Measurements from ENCODE around the gene PRKCB. TPM values are rescaled to one million over a fixed set of nuclear protein-coding genes. Genes with fewer than 3 reads are reported as not detected.

PRKCB gene
- total RNA-seq, 1 donor from 2014 or later, result 12.7 TPM

DNA sequence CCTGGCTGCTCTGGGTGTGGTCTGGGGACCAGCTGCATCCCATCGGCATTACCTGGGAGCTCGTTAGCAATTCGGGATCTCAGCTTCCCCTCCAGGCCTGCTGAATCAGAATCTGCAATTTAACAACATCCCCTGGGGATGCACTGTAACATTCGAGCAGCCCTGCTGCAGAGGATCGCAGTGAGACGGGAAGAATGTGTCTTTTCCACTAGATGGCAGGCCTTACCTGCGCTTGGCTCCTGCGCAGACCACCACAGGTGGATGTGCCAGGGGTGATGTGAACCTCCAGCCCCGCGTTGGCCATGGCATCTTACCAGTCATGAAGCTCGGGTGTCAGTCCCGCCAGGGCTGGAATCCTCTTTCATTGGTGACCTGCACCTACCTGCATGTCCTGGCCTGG lies 209.9 kb downstream of the PRKCB start:
- intact Hi-C loops (cut with DNase I), result loop anchor here (10.0 kb wide), 2 partner anchors 209 to 459 kb away; partner anchors contain the start of gene CACNG3
- no peak for DNase-seq (ENCODE audit: low spot score)
- ATAC-seq, result no peak

DNA sequence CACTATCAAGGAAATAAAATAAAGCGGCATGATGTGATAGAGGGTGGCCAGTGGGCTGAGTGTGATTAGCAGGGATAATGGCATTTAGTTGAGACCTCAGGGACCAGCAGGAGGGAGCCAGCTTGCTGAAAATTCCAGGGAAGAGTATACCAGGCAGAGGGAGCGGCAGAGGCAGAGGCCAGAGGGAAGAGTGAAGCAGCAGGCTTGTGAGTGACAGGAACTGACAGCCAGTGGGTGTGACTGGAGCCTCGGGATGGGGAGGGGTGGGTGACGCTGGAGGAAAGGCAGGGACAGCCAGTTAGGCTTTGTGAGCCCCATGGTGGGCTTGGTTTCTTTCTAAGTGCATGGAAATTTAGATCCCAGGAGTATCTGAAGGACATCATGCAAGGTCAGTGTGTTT lies 210.7 kb downstream of the PRKCB start:
- DNase-seq (ENCODE audit: low spot score), result no peak
- no peak for ATAC-seq
- intact Hi-C loops (cut with DNase I), result loop anchor here (10.0 kb wide), 2 partner anchors 208 to 458 kb away; partner anchors contain the start of gene CACNG3

DNA sequence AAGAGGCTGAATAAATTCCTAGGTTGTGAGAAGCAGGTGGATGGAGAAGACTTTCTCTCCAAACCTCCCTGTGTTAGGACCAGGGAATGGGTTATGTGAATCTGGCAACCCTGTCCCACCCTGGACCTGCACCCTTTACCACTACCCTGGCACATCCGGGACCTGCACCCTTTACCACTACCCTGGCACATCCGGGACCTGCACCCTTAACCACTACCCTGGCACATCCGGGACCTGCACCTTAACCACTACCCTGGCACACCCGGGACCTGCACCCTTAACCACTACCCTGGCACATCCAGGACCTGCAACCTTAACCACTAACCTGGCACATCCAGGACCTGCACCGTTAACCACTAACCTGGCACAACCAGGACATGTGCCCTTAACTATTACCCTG lies 213.3 kb downstream of the PRKCB start:
- intact Hi-C loops (cut with DNase I), result loop anchor here (10.0 kb wide), 2 partner anchors 206 to 456 kb away; partner anchors contain the start of gene CACNG3
- ATAC-seq (no peak), DNase-seq (ENCODE audit: low spot score) (no peak)

DNA sequence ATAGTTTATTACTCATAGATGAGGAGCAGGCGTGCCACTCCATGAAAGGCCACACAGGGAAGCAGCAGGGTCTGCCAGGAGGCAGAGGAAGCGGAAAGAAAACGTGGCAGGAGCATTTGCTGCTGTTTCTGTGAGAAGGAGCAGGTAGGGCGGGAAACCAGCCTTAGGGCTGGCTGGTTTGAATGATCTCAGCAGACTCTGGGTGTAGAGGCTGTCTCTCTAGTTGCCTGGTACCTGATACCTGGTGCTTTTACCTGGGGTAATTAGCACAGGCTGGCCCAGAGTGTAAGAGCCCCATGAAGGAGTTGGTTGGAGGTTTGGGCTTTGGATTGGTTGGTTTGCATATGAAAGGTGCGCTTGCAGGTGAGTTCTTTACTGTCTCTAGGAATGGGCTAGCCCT lies 215.3 kb downstream of the PRKCB start:
- no peak for DNase-seq (ENCODE audit: low spot score)
- intact Hi-C loops (cut with DNase I), result no loop called here
- ATAC-seq, result no peak

DNA sequence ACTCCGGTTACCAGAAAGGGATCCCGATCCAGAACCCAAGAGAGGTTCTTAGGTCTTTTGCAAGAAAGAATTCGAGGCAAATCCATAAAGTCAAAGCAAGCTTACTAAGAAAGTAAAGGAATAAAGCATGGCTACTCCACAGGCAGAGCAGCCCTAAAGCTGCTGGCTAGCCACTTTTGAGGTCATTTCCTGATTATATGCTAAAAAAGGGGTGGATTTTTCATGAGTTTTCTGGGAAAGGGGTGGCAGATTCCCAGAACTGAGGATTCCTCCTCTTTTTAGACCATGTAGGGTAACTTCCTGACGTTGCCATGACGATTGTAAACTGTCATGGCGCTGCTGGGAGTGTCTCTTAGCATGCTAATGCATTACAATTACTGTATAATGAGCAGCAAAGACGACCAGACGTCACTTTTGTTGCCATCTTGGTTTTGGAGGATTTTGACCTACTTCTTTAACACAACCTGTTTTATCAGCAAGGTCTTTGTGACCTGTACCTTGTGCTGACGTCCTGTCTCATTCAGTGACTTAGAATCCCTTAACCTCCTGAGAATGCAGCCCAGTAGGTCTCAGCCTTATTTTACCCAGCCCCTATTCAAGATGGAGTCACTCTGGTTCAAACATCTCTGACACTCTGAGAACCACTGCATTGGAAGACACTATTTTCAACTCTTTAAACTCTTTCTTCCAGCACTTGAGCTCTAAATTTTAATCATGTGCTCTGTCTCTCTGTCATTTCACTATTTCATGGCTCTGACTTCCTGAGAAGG lies 216.7 kb downstream of the PRKCB start:
- intact Hi-C loops (cut with DNase I), result no loop called here
- no peak for ATAC-seq
- no peak for DNase-seq (ENCODE audit: low spot score)

DNA sequence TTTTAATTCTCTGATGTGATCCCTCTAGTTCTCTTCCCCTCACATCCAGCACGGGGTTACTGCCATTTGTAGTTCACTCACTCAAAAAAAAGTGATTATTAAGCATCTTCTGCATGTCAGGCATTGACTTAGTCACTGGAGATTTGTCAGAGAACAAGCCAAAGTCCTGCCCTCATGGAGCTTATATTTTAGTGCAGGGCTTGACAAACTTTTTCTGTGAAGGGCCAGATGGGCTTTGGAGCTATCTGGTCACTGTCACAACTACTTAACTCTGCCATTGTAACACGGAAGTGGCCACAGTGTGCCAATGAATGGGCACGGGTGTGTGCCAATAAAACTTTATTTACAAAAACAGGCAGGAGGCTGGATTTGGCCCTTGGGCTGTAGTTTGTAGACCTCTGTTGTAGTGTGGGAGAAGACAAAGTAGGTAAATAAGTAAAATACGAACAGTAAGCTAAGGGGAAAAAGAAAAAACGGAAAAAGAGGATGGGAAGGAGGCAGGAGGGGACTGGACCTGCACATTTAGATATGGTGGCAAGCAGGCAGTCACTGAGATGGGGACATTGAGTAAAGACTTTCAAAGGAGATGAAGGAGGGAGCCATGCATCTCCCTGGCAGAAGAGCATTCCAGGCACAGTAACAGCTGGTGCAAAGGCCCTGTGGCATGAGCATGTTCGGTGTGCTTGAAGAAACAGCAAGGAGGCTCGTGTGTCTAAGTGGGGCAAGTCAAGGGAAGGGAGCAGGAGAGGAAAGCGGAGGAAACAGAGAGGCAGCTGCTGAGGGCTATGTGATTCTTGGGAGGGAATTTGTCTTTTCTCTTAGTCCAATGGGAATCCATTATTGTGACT lies 217.5 kb downstream of the PRKCB start:
- ATAC-seq (no peak), DNase-seq (ENCODE audit: low spot score) (no peak)
- intact Hi-C loops (cut with DNase I), result no loop called here

DNA sequence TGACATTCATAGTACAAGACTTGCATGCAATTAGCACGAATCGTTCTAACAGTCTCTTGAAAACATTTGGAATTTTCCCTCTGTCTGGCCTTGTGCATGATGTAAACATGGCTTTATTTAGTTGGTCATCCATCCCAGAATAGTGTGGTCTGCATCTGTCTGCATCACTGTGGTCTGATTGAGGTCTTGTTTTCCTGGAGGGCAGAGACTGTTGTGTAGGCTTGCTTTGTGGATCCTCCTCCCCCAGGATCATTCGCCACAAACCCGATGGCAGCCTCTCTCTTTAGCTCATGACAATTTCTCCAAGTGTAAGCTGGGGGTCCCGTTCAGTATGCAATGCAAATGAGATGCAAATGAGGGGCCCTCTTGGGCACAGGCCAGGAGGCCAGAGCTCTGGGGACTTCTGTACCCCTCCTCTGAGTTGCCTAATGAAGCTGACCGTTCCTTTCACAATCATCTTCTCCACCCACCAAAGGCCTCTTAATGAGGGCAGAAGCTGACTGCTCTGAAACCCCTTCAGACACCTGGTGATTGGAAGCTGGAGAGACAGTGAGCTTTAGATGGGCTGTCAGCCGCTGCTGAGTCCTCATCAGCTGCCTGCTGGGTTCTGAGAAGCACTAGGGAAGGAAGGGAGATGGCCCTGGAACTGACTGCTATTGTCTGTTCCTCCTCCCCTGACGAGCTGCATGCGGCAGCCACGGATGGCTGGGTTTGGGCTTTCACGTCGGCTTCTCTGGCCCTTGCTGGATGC lies 219.1 kb downstream of the PRKCB start:
- intact Hi-C loops (cut with DNase I), result no loop called here

DNA sequence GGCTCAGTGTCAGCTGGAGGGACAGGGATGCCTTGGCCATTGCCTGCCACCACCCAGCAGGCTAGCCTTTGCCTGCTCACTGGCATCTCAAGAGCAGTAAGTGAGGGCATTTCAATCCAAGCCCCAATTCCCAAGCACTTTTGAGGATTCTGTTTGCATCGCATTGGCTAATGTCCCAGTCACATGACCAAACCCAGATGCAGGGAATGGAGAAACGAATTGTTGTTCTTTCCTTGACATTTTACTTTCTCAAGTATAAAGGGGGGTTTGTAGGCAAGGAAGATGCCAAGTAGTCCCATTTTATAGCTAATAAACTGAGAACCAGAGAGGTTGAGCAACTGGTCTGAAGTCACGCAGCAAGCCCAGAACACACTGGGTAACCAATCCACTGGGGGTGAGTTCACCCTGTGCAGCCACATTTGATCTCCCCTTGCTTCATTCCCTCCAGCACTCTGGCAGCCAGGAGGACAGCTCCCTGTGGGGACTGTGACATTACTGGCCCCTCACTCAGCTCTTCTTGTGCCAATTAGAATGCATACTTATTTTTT lies 226.6 kb downstream of the PRKCB start:
- ATAC-seq, result no peak
- DNase-seq (ENCODE audit: low spot score), result no peak
- intact Hi-C loops (cut with DNase I), result no loop called here

More for the DNA sequence above, 219.1 kb downstream of the PRKCB start:
- DNase-seq (ENCODE audit: low spot score) (no peak), ATAC-seq (no peak)

DNA sequence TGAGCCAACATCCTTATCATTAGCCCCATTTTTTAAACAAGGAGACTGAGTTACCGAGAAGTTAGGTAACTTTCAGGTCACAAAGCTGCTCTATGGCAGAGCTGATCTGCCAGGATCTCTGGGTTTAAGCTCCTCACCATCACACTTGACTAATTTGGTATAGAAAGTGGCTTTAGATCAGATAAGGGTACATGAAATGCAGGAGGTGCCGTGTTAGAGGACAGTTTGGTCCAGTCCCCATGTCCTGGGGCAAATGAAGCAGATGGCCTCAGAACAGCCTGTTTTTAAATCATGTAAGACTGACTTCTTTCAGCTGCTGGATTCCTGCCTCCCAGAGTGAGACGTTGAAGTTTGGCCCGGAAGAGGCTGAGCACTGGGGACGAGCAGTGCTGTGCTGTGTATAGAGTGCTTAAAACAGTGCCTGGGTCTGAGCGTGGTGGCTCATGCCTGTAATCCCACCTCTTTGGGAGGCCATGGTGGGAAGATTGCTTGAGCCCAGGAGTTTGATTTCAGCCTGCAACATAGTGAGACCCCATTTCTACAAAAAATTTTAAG lies 233.3 kb downstream of the PRKCB start:
- no peak for DNase-seq (ENCODE audit: low spot score)
- intact Hi-C loops (cut with DNase I), result no loop called here
- no peak for ATAC-seq

DNA sequence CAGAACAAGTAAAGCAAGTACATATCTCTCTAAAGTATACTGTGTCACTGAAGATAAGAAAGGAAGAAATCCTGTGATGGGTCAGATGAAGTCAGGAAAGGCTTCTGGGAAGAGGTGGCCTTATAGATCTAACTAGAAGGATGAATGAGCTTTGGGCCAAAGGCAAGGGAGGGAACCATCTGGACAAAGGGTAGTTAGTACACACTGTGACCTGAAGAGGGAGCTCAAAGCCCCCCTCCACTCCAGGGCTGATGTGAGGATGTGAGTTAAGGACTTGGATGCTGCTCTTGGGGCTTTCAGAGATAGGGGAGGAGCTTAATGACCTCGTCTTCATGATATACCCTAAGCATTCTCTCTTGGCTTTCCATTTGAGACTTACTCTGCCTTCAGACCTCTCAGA lies 235.1 kb downstream of the PRKCB start:
- DNase-seq (ENCODE audit: low spot score) (no peak), ATAC-seq (no peak)
- intact Hi-C loops (cut with DNase I), result no loop called here

DNA sequence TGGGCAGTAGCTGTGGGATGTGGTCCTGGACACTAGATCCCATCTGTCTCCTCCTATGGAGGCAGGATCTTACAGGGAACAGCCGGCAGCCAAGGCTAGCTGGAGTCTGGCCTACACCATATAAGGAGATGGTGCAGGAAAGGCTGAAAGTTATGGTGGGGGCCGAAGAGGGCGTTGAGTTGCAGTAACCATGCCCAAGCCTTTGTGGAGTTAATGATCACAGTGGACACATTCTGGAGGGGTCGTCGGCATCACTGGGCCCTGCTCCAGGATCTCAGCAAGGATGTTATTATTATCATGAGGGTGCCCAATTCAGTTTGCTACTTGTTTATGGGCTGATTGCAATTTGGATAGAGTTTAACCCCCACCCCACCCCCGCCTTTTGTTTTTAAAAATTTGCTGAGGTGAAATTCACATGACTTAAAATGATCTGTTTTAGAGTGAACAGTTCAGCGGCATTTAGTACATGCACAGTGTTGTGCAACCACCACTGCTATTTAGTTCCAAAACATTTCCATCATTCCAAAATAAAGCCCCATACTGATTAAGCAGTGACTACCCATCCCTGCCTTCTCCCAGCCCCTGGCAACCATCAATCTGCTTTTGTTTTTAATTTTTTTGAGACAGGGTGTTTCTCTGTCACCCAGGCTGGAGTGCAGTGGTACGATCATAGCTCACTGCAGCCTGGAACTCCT lies 236.0 kb downstream of the PRKCB start:
- ATAC-seq, result no peak
- intact Hi-C loops (cut with DNase I), result no loop called here
- no peak for DNase-seq (ENCODE audit: low spot score)

DNA sequence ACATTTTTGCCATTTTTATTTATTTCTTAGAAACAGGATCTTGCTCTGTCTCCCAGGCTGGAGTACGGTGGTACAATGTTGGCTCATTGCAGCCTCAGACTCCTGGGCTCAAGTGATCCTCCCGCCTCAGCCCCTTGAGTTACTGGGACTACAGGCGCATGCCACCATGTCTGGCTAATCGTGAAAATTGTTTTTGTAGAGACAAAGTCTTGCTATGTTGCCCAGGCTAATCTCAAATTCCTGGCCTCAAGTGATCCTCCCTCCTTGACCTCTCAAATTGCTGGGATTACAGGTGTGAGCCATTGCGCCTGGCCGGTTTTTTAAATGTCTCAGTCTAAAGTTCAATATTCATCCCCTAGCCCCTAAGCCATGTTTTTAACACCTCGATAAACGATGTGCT lies 237.5 kb downstream of the PRKCB start:
- ATAC-seq, result no peak

DNA sequence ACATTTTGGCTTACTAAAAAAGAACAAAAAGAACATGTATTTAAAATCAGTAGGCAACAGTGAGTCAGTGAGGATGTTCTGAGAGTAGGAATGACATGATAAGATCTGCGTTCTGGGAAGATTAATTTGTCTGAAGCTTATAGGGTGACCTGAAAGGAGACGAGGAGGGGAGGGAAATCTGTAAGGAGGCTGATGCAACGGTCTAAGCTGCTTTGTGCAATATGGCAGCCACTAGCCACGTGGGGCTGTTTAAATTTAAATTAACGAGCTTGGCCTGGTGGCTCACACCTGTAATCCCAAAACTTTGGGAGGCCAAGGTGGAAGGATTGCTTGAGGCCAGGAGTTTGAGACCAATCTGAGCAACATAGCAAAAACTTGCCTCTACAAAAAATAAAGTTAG lies 238.8 kb downstream of the PRKCB start:
- no peak for DNase-seq (ENCODE audit: low spot score)
- intact Hi-C loops (cut with DNase I), result no loop called here
- ATAC-seq, result no peak

More for the DNA sequence above, 237.5 kb downstream of the PRKCB start:
- DNase-seq (ENCODE audit: low spot score), result no peak
- intact Hi-C loops (cut with DNase I), result no loop called here

DNA sequence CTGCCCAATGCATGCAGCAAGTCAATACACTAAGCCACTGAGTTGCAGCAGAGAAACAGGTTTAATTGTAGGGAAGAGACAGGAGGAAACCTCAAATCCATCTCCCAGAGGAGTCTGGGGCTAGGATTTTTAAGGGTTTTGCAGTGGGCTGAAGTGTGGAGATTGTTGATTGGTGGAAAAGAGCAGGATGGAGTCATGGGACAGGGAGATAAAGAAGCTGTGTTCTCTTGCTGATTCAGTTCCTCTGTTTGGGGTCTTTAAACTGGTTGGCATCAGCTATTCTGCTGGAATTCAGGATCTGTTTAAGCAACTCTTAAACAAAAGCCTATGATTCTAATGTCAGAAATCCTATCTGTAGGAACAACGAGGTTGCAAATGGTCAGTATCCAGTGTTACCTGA lies 239.5 kb downstream of the PRKCB start:
- intact Hi-C loops (cut with DNase I), result no loop called here
- ATAC-seq (no peak), DNase-seq (ENCODE audit: low spot score) (no peak)

DNA sequence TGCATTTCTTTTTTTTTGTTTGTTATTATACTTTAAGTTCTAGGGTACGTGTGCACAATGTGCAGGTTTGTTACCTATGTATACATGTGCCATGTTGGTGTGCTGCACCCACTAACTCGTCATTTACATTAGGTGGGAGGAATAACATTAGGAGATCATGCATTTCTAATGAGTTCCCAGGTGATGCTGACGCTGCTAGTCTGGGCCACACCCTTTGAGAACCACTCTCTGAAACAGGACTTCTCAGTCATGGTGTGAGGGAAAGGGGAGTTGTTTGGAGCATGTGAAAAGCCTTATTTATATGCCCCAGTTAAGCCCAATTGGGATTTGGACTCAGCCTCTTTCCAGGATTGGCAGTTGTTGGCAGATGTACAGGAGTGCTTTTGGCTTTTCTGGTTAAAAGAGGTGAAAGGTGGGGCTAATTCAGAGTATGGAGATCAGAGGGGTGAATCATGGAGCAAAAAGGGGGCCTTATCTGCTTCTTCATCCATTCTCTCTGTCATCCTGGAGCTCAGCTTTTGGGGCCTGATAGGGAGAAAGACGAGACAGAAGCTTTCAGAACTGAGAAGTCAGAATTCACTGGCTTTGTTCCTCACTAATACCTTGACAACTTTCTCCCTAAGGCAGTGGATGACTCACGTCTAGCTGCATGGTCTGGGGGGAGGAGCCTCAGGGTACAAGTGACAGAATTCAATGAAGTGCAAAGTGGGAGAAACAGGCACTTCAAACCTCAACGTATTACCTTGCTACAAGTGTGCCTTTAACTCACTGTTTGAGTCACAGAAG lies 240.3 kb downstream of the PRKCB start:
- DNase-seq (ENCODE audit: low spot score), result no peak
- intact Hi-C loops (cut with DNase I), result no loop called here
- ATAC-seq, result no peak

DNA sequence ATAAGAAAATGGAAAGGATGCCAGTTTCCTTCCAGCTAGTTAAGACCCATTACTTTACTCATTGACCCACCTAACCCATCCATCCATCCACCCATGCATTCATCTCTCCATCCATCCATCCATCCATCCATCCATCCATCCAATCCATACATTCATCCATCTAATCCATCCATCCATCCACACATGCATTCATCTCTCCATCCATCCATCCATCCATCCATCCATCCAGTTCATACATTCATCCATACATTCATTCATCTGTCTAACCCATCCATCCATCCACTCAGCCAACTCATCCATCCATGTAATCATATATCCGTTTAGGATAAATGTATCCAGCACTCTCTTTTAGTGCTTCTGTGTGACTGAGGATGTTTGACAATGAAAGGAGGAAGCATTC lies 241.5 kb downstream of the PRKCB start:
- intact Hi-C loops (cut with DNase I), result no loop called here
- ATAC-seq (no peak), DNase-seq (ENCODE audit: low spot score) (no peak)

DNA sequence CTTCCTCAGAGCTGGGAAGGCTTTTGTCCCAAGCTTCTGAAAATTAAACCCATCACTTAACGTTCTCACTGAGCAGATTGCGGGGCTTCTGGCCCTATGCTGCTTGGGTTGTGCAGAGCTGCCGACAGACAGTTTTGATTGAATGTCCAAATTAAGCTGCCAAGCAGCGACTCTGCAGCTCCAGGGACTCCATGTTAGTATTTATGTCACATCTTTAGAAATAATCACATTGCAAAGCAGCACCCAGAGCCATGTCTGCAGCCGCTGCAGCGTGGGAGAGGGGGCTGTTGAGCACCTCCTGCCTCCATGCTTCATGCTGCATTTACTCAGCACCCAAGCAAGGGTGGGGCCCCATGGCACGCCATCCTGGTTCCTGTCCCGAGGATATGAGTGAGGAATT lies 242.2 kb downstream of the PRKCB start:
- ATAC-seq (no peak), DNase-seq (ENCODE audit: low spot score) (no peak)
- intact Hi-C loops (cut with DNase I), result no loop called here

DNA sequence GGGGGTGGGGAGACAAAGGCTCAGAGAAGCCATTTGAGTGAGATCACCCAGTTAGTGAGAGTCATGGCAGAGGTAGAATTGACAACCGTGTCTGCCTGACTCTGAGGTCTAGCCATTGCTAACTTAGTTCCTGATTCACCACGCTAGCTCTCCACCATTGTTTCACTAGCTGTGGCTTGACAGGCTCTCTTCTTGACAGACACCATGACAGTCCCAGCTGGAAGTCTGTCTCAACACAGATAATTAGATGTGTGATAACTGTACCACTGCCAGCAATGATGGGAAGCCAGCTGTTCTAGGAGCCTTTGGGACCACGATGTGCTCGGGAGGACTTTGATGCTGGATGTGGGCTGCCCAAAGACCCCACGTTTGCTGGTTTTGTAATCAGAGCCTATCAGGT lies 249.9 kb downstream of the PRKCB start:
- DNase-seq (ENCODE audit: low spot score) (no peak), ATAC-seq (no peak)
- intact Hi-C loops (cut with DNase I), result no loop called here

Data from sciatic nerve (tissue), 2 donors.